HFFc6 (cell line): ENCODE results near the gene UBQLN4. TPM values are rescaled to one million over a fixed set of nuclear protein-coding genes. Genes with fewer than 3 reads are reported as not detected.

Experiments
- DNase-seq: peaks from one replicate; pipeline ENCODE4 v3.0.0-alpha.2; 2018
- H3K27ac Mint-ChIP-seq: 2 replicates; pipeline ENCODE4 v1.8.0; 2020; ENCODE audit warnings: mild to moderate bottlenecking, mixed read lengths
- H3K27me3 Mint-ChIP-seq: 2 replicates; pipeline ENCODE4 v1.8.0; 2021; ENCODE audit warnings: mild to moderate bottlenecking, moderate library complexity, mixed read lengths; ENCODE audit not compliant: insufficient read depth
- H3K36me3 Mint-ChIP-seq: 2 replicates; pipeline ENCODE4 v1.8.0; 2021; ENCODE audit warnings: low read depth, mixed read lengths
- H3K4me1 Mint-ChIP-seq: 2 replicates; pipeline ENCODE4 v1.8.0; 2020; ENCODE audit warnings: low read depth, mixed read lengths
- H3K4me3 Mint-ChIP-seq: 2 replicates; pipeline ENCODE4 v1.8.0; 2020; ENCODE audit warnings: mild to moderate bottlenecking, moderate library complexity, mixed read lengths
- H3K9me3 Mint-ChIP-seq: 2 replicates; pipeline ENCODE4 v1.8.0; 2020; ENCODE audit warnings: mild to moderate bottlenecking, mixed read lengths
- CTCF ChIP-seq: fragments of 200-600 bp; sonication (generic); IDR thresholded peaks from 2 replicates; pipeline ENCODE4 v1.5.0; 2021; ENCODE audit warnings: antibody characterized with exemption, mild to moderate bottlenecking
- total RNA-seq, 6 experiments: library from RNA; stranded (reverse); fragmentation: NEBNext Ultra II Directional; extraction: Animal tissue kit (Norgen Biotek cat#: 25700); gene quantifications; 2 replicates in 1 of 6; 3 replicates in 5 of 6; pipeline ENCODE4 v1.2.3, GENCODE V29; 2021

The UBQLN4 gene
- total RNA-seq, 6 experiments from 2014 or later = 31.6 to 36.0 (median 32.9) TPM

DNA sequence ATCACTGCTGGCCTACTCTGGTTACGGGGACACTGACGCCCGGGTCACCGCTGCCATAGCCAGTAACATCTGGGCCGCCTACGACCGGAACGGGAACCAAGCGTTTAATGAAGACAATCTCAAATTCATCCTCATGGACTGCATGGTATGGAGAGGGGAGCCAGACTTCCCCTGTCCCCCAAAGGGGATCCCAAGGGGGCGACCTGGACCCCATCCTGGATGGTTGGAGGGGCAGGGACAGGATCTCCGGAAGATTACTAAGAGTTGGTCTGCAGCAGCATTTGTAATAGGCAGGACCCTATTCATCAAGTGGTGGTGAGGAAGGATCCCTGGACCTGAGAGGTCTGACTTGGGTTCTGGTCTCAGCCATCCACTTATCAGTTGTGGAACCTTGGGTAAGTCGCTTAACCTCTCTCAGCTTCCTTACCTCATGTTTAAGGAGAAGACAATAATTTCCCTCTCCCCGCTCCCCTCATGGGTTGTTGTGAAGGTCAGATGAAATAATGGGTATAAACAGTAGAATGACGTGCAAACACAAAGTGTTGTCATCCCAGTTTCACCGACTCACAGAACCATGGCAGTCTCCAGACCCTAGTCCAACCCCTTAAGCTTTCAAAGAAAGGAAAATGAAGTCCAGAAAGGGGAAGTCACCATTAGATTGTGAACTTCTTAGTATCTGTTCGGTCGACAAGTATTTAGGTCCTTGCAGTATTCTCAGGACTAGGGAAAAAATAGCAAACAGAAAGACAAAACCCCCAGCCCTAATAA is 1.9 kb upstream of the UBQLN4 start:
- Mint-ChIP-seq H3K27me3 (no peaks in the 10 kb centered on the region; the same call in 1 of the 2 replicates), H3K4me3 (peak overlapping the region; percentile 94), H3K36me3 (peaks cover 6% of the 10 kb centered on the region), H3K4me1 (peaks cover 27% of the 10 kb centered on the region), H3K9me3 (no peaks in the 10 kb centered on the region), H3K27ac (peak overlapping the region; percentile 92; the same call in 1 of the 2 replicates)
- DNase-seq = no peak
- TF ChIP-seq CTCF = no peak

DNA sequence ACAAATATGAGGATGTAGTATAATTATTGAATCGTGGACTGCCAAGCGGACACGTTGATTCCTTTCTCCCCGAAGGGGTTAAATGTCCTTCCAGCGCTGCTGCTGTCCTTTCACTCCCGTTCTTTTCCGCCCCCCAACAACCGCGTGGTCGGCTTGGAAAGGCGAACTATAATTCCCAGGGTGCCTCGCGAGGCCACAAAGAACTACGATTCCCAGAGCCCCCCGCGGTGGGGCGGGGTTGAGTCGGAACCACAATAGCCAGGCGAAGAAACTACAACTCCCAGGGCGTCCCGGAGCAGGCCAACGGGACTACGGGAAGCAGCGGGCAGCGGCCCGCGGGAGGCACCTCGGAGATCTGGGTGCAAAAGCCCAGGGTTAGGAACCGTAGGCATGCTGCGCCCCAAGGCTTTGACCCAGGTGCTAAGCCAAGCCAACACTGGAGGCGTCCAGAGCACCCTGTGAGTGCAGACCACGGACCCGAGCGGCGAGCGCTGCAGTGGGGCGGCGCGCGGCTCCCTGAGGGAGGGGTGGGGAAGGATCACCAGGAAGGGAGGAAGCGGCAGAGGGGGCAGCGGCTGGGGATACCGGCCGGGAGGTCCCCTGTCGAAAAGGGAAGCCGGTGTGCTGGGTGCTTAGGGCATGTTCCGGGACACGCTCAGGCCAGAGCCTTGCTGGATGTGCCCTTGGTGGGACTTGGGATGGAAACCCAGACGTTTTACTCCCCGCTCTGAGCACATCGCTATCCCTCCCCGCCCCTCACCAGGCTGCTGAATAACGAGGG is 1.1 kb upstream of the UBQLN4 start, which contains the start of gene LAMTOR2:
Gene LAMTOR2, plus strand, starts transcription at position 283 of the 781 bp plus-strand sequence. Its CDS starts 108 bp downstream, at position 391.
- peak; percentile 95 for DNase-seq
- H3K9me3 Mint-ChIP-seq = no peaks in the 10 kb centered on the region
- H3K27ac Mint-ChIP-seq = peak within 1 kb of the TSS; percentile 92
- H3K4me1 Mint-ChIP-seq = peaks cover 34% of the 10 kb centered on the region
- TF ChIP-seq CTCF = 0 out of 2 replicates have a peak, but pooled peaks have one; percentile 22
- H3K4me3 Mint-ChIP-seq = peak within 1 kb of the TSS; percentile 94
- H3K36me3 Mint-ChIP-seq = peaks cover 9% of the 10 kb centered on the region
- H3K27me3 Mint-ChIP-seq = no peaks in the 10 kb centered on the region; the same call in 1 of the 2 replicates

GRCh38 chr1:156052862-156053767 is 483 bp downstream of the UBQLN4 start:
- Mint-ChIP-seq H3K27ac (peak overlapping the region; percentile 76), H3K4me3 (peak overlapping the region; percentile 93), H3K27me3 (no peaks in the 10 kb centered on the region; the same call in 1 of the 2 replicates), H3K9me3 (no peaks in the 10 kb centered on the region), H3K4me1 (peaks cover 36% of the 10 kb centered on the region), H3K36me3 (peaks cover 13% of the 10 kb centered on the region)
- TF ChIP-seq CTCF = peak; percentile 56
- peak; percentile 65 for DNase-seq

- Mint-ChIP-seq H3K4me1 (peaks cover 31% of the 10 kb centered on the region), H3K27ac (no peak overlapping the region), H3K4me3 (no peak overlapping the region), H3K36me3 (peaks cover 8% of the 10 kb centered on the region), H3K9me3 (no peaks in the 10 kb centered on the region), H3K27me3 (no peaks in the 10 kb centered on the region; the same call in 1 of the 2 replicates)
- no peak for DNase-seq
- TF ChIP-seq CTCF = no peak
Measured at GRCh38 chr1:156051011-156051725, 2.4 kb downstream of the UBQLN4 start.
